ENCODE results near the gene DACT3.
A peak's percentile ranks its signal among the peaks of the same experiment; 100 is the strongest.

The DACT3 gene

DNA sequence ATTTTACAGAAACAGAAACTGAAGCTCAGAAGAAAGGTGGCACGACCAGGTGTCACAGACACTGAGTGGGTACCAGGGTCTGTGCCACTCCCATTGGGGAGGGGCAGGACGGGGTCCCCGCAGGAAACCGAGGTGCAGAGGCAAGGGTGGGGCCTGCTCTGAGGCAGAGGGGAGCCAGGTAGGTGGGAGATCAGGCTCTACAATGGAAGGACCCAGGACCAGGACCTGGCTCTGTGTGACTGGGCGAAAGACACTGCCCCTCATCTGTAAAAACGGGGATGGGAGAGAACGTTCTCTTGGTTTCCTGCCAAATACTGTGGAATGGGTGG lies 38.9 kb downstream of the DACT3 start:
- Histone ChIP-seq H3K9me3 (ENCODE audit: severe bottlenecking) (no peaks in the 10 kb centered on the region), H3K4me3 (ENCODE audit: low read depth, low read length) (no peak overlapping the region), H3K27me3 (ENCODE audit: insufficient read depth, low read depth, severe bottlenecking) (no peaks in the 10 kb centered on the region), H3K27ac (no peak overlapping the region), H3K36me3 (no peaks in the 10 kb centered on the region)
- no peak for DNase-seq
- TF ChIP-seq, protein P1, sequence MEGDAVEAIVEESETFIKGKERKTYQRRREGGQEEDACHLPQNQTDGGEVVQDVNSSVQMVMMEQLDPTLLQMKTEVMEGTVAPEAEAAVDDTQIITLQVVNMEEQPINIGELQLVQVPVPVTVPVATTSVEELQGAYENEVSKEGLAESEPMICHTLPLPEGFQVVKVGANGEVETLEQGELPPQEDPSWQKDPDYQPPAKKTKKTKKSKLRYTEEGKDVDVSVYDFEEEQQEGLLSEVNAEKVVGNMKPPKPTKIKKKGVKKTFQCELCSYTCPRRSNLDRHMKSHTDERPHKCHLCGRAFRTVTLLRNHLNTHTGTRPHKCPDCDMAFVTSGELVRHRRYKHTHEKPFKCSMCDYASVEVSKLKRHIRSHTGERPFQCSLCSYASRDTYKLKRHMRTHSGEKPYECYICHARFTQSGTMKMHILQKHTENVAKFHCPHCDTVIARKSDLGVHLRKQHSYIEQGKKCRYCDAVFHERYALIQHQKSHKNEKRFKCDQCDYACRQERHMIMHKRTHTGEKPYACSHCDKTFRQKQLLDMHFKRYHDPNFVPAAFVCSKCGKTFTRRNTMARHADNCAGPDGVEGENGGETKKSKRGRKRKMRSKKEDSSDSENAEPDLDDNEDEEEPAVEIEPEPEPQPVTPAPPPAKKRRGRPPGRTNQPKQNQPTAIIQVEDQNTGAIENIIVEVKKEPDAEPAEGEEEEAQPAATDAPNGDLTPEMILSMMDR (IDR thresholded peaks at IDR 0.05; ENCODE audit: low read depth, low read length), result no peak

- Histone ChIP-seq H3K9me3 (ENCODE audit: severe bottlenecking) (no peaks in the 10 kb centered on the region), H3K27ac (peak overlapping the region; percentile 88), H3K36me3 (no peaks in the 10 kb centered on the region), H3K4me3 (ENCODE audit: low read depth, low read length) (no peak overlapping the region), H3K27me3 (ENCODE audit: insufficient read depth, low read depth, severe bottlenecking) (no peaks in the 10 kb centered on the region)
- peak; percentile 38 for DNase-seq
- TF ChIP-seq, protein P1 (IDR thresholded peaks at IDR 0.05; ENCODE audit: low read depth, low read length), result peak; percentile 12; the same call in 1 of the 2 replicates
Observed at GRCh38 chr19:46621191-46622117, 39.5 kb downstream of the DACT3 start.

- TF ChIP-seq, protein P1 (IDR thresholded peaks at IDR 0.05; ENCODE audit: low read depth, low read length), result no peak
- H3K27ac ChIP-seq, result peak overlapping the region; percentile 88
Observed at GRCh38 chr19:46620716-46621115, 40.3 kb downstream of the DACT3 start.

DNA sequence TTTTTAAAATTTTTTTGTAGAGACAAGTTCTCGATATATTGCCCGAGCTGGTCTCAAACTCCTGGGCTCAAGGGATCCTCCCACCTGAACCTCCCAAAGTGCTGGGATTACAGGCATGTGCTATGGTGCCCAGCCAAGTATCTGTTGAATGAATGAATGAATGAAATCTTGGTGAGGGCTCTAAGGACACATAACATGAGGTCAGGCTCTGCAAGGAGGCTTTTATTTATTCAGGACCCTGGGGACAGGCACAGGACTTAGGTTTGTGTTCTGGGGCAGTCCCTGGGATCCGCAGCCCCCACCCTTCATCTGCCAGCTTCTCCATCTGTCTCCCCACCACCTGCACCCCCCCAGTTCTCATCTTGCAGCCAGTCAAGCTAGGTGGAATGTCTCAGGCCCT lies 40.7 kb downstream of the DACT3 start:
- no peaks in the 10 kb centered on the region for H3K27me3 ChIP-seq (ENCODE audit: insufficient read depth, low read depth, severe bottlenecking)
- H3K36me3 ChIP-seq, result no peaks in the 10 kb centered on the region
- DNase-seq, result peak; percentile 30
- H3K9me3 ChIP-seq (ENCODE audit: severe bottlenecking), result no peaks in the 10 kb centered on the region
- H3K27ac ChIP-seq, result peak overlapping the region; percentile 88
- no peak overlapping the region for H3K4me3 ChIP-seq (ENCODE audit: low read depth, low read length)
- TF ChIP-seq, protein P1 (IDR thresholded peaks at IDR 0.05; ENCODE audit: low read depth, low read length), result no peak

More at GRCh38 chr19:46620716-46621115, 40.3 kb downstream of the DACT3 start:
- no peak for DNase-seq
- Histone ChIP-seq H3K27me3 (ENCODE audit: insufficient read depth, low read depth, severe bottlenecking) (no peaks in the 10 kb centered on the region), H3K4me3 (ENCODE audit: low read depth, low read length) (no peak overlapping the region), H3K9me3 (ENCODE audit: severe bottlenecking) (no peaks in the 10 kb centered on the region), H3K36me3 (no peaks in the 10 kb centered on the region)

DNA sequence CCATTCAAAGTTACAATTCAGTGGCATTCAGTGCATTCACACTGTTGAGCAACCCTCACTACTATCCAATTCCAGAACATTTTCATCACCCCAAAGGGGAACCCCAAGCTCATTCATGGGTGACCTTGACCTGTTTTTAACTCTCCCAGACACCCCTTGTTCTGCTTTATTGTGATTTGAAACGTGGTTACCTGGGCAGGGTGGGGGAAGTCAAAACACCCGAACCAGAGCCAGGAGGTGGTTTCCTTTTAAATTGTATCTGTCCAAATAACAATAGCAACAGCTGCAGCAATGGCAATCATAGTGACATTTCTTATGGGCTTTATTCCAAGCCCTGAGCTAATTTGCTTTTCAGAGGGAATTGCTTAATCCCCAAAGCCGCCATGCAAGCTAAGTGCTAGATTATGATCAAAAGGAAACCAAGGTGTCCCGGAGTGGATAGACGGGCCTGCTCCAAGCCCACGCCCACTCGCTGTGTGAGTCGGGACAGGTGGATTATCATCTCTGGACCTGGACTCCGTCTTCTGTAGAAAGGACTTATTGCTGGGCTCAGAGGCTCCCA lies 42.2 kb downstream of the DACT3 start:
- H3K27me3 ChIP-seq (ENCODE audit: insufficient read depth, low read depth, severe bottlenecking), result no peaks in the 10 kb centered on the region
- no peaks in the 10 kb centered on the region for H3K9me3 ChIP-seq (ENCODE audit: severe bottlenecking)
- TF ChIP-seq, protein P1 (IDR thresholded peaks at IDR 0.05; ENCODE audit: low read depth, low read length), result no peak
- peak overlapping the region; percentile 88 for H3K27ac ChIP-seq
- no peak overlapping the region for H3K4me3 ChIP-seq (ENCODE audit: low read depth, low read length)
- peak; percentile 89 for DNase-seq
- no peaks in the 10 kb centered on the region for H3K36me3 ChIP-seq
